ENCODE data around the gene NLRC5.

Gene NLRC5

GRCh38 chr16:56956756-56957155 is 32.6 kb upstream of the NLRC5 start:
- Histone ChIP-seq H3K4me2 (ENCODE audit: low read length) (no peak overlapping the region), H3F3A (ENCODE audit: insufficient read depth, low read length) (no peaks in the 10 kb centered on the region), H3K79me2 (ENCODE audit: insufficient read depth, low read length) (no peaks in the 10 kb centered on the region), H3K4me3 (ENCODE audit: low read depth, low read length, poor library complexity, severe bottlenecking) (no peak overlapping the region), H3K36me3 (ENCODE audit: insufficient read depth, low read length) (no peaks in the 10 kb centered on the region), H3K9me3 (ENCODE audit: low read length) (no peaks in the 10 kb centered on the region), H3K9ac (ENCODE audit: low read length) (no peak overlapping the region), H3K4me1 (ENCODE audit: insufficient read depth, low read length, severe bottlenecking) (no peaks in the 10 kb centered on the region), H2AFZ (ENCODE audit: low read length) (no peak overlapping the region), H3K27me3 (ENCODE audit: insufficient read depth, low read length) (peaks cover 5% of the 10 kb centered on the region; the same call in 1 of the 2 replicates), H4K20me1 (ENCODE audit: insufficient read depth, low read length) (no peaks in the 10 kb centered on the region), H3K27ac (ENCODE audit: low read depth, low read length, poor library complexity, severe bottlenecking) (no peak overlapping the region), H3K9me2 (ENCODE audit: low read depth, low read length) (no peaks in the 10 kb centered on the region)
- TF ChIP-seq CTCF (IDR thresholded peaks at IDR 0.05; ENCODE audit: low read length): peak; percentile 22; the same call in 1 of the 2 replicates
- no peak for TF ChIP-seq EZH2 (IDR thresholded peaks at IDR 0.05; ENCODE audit: borderline replicate concordance, low read length)

GRCh38 chr16:56960681-56961281 is 28.6 kb upstream of the NLRC5 start:
- Histone ChIP-seq H3K27me3 (ENCODE audit: insufficient read depth, low read length) (peaks cover 5% of the 10 kb centered on the region; the same call in 1 of the 2 replicates), H3K4me2 (ENCODE audit: low read length) (no peak overlapping the region), H3K9me3 (ENCODE audit: low read length) (no peaks in the 10 kb centered on the region), H4K20me1 (ENCODE audit: insufficient read depth, low read length) (no peaks in the 10 kb centered on the region), H3K79me2 (ENCODE audit: insufficient read depth, low read length) (no peaks in the 10 kb centered on the region), H3F3A (ENCODE audit: insufficient read depth, low read length) (no peaks in the 10 kb centered on the region), H3K4me1 (ENCODE audit: insufficient read depth, low read length, severe bottlenecking) (peaks cover 3% of the 10 kb centered on the region), H3K9me2 (ENCODE audit: low read depth, low read length) (no peaks in the 10 kb centered on the region), H3K9ac (ENCODE audit: low read length) (no peak overlapping the region), H3K4me3 (ENCODE audit: low read depth, low read length, poor library complexity, severe bottlenecking) (no peak overlapping the region), H2AFZ (ENCODE audit: low read length) (no peak overlapping the region), H3K27ac (ENCODE audit: low read depth, low read length, poor library complexity, severe bottlenecking) (no peak overlapping the region), H3K36me3 (ENCODE audit: insufficient read depth, low read length) (no peaks in the 10 kb centered on the region)
- TF ChIP-seq CTCF (IDR thresholded peaks at IDR 0.05; ENCODE audit: low read length): no peak
- no peak for TF ChIP-seq EZH2 (IDR thresholded peaks at IDR 0.05; ENCODE audit: borderline replicate concordance, low read length)

- Histone ChIP-seq H2AFZ (ENCODE audit: low read length) (no peak overlapping the region), H4K20me1 (ENCODE audit: insufficient read depth, low read length) (no peaks in the 10 kb centered on the region), H3K27ac (ENCODE audit: low read depth, low read length, poor library complexity, severe bottlenecking) (no peak overlapping the region), H3K4me3 (ENCODE audit: low read depth, low read length, poor library complexity, severe bottlenecking) (no peak overlapping the region), H3K4me1 (ENCODE audit: insufficient read depth, low read length, severe bottlenecking) (peaks cover 3% of the 10 kb centered on the region), H3K9me3 (ENCODE audit: low read length) (no peaks in the 10 kb centered on the region), H3K27me3 (ENCODE audit: insufficient read depth, low read length) (peaks cover 5% of the 10 kb centered on the region; the same call in 1 of the 2 replicates), H3K79me2 (ENCODE audit: insufficient read depth, low read length) (no peaks in the 10 kb centered on the region), H3K4me2 (ENCODE audit: low read length) (no peak overlapping the region), H3F3A (ENCODE audit: insufficient read depth, low read length) (no peaks in the 10 kb centered on the region), H3K36me3 (ENCODE audit: insufficient read depth, low read length) (no peaks in the 10 kb centered on the region), H3K9me2 (ENCODE audit: low read depth, low read length) (no peaks in the 10 kb centered on the region), H3K9ac (ENCODE audit: low read length) (no peak overlapping the region)
- TF ChIP-seq CTCF (IDR thresholded peaks at IDR 0.05; ENCODE audit: low read length) (no peak), EZH2 (IDR thresholded peaks at IDR 0.05; ENCODE audit: borderline replicate concordance, low read length) (no peak)
Measured at GRCh38 chr16:56961386-56961785, 28.0 kb upstream of the NLRC5 start.

Data from OCI-LY1 (cell line).